Measurements from ENCODE around the gene GSE1.

GSE1 gene

GRCh38 chr16:85583491-85584181 lies 29.5 kb upstream of the GSE1 start:
- no peak overlapping the region for H2BK15ac ChIP-seq (ENCODE audit: low read depth, poor library complexity, severe bottlenecking)
- no peak overlapping the region for H3K4me3 ChIP-seq (ENCODE audit: insufficient read depth in 1 of 2, low read depth in 1 of 2, low read length in 2 of 2)
- H2AFZ ChIP-seq (ENCODE audit: low read depth, low read length): no peak overlapping the region
- H2AK5ac ChIP-seq (ENCODE audit: low read length, severe bottlenecking): peak overlapping the region; percentile 67
- H3K18ac ChIP-seq (ENCODE audit: low read depth in 1 of 2, low read length in 2 of 2): peak overlapping the region; percentile 85 to 89
- no peak overlapping the region for H3K14ac ChIP-seq (ENCODE audit: low read length in 2 of 2)
- H2BK120ac ChIP-seq (ENCODE audit: low read depth, low read length): peak overlapping the region; percentile 11
- no peaks in the 10 kb centered on the region for H3K9me3 ChIP-seq (ENCODE audit: control insufficient read depth, low read length)
- peak; percentile 97 for DNase-seq
- peak overlapping the region; percentile 33 for H2BK5ac ChIP-seq (ENCODE audit: low read depth, low read length, poor library complexity, severe bottlenecking)
- peaks cover 56% of the 10 kb centered on the region for H3K4me1 ChIP-seq (ENCODE audit: control insufficient read depth, insufficient read depth, low read depth, low read length)
- no peak overlapping the region for H3K23ac ChIP-seq (ENCODE audit: low read length in 2 of 2)
- H4K8ac ChIP-seq (ENCODE audit: low read length): peak overlapping the region; percentile 82
- 36% methylated on average over 22 of the region's 22 CpGs for WGBS
- H3K27ac ChIP-seq (ENCODE audit: low read length, poor library complexity, severe bottlenecking): peak overlapping the region; percentile 79
- peaks cover 0 to 9% of the 10 kb centered on the region in 2 experiments for H3K36me3 ChIP-seq (ENCODE audit: control insufficient read depth in 1 of 2, insufficient read depth in 2 of 2, low read depth in 1 of 2, low read length in 2 of 2)
- H3K4ac ChIP-seq (ENCODE audit: low read depth in 1 of 2, low read length in 2 of 2): peak overlapping the region; percentile 57 to 79
- peak overlapping the region; percentile 77 for H4K91ac ChIP-seq (ENCODE audit: low read length)
- H3K9ac ChIP-seq (ENCODE audit: low read length): peak overlapping the region; percentile 24
- peak overlapping the region; percentile 80 to 85 for H2BK12ac ChIP-seq (ENCODE audit: low read length in 2 of 2)
- H3K27me3 ChIP-seq (ENCODE audit: control insufficient read depth in 1 of 2, insufficient read depth in 1 of 2, low read length in 2 of 2): no peaks in the 10 kb centered on the region
- H3K4me2 ChIP-seq (ENCODE audit: low read length, poor library complexity, severe bottlenecking): peak overlapping the region; percentile 60
- H3K79me1 ChIP-seq (replicated peaks; ENCODE audit: low read length, poor library complexity, severe bottlenecking): peaks cover 43% of the 10 kb centered on the region

- no peak overlapping the region for H3K14ac ChIP-seq (ENCODE audit: low read length in 2 of 2)
- H3K9ac ChIP-seq (ENCODE audit: low read length): no peak overlapping the region
- no peaks in the 10 kb centered on the region for H3K27me3 ChIP-seq (ENCODE audit: control insufficient read depth in 1 of 2, insufficient read depth in 1 of 2, low read length in 2 of 2)
- peaks cover 42% of the 10 kb centered on the region for H3K79me1 ChIP-seq (replicated peaks; ENCODE audit: low read length, poor library complexity, severe bottlenecking)
- H3K18ac ChIP-seq (ENCODE audit: low read depth in 1 of 2, low read length in 2 of 2): peak overlapping the region in 1 of 2 experiments; percentile 50
- no peak overlapping the region for H3K23ac ChIP-seq (ENCODE audit: low read length in 2 of 2)
- no peak overlapping the region for H2AFZ ChIP-seq (ENCODE audit: low read depth, low read length)
- no peak for DNase-seq
- peaks cover 0 to 14% of the 10 kb centered on the region in 2 experiments for H3K36me3 ChIP-seq (ENCODE audit: control insufficient read depth in 1 of 2, insufficient read depth in 2 of 2, low read depth in 1 of 2, low read length in 2 of 2)
- WGBS: 80% methylated on average over 14 of the region's 14 CpGs
- H2BK5ac ChIP-seq (ENCODE audit: low read depth, low read length, poor library complexity, severe bottlenecking): no peak overlapping the region
- H3K4me2 ChIP-seq (ENCODE audit: low read length, poor library complexity, severe bottlenecking): no peak overlapping the region
- H2AK5ac ChIP-seq (ENCODE audit: low read length, severe bottlenecking): peak overlapping the region; percentile 67
- no peak overlapping the region for H3K4me3 ChIP-seq (ENCODE audit: insufficient read depth in 1 of 2, low read depth in 1 of 2, low read length in 2 of 2)
- peak overlapping the region; percentile 77 for H4K91ac ChIP-seq (ENCODE audit: low read length)
- H2BK15ac ChIP-seq (ENCODE audit: low read depth, poor library complexity, severe bottlenecking): no peak overlapping the region
- H3K4ac ChIP-seq (ENCODE audit: low read depth in 1 of 2, low read length in 2 of 2): peak overlapping the region in 1 of 2 experiments; percentile 57
- H3K27ac ChIP-seq (ENCODE audit: low read length, poor library complexity, severe bottlenecking): peak overlapping the region; percentile 79
- peaks cover 60% of the 10 kb centered on the region for H3K4me1 ChIP-seq (ENCODE audit: control insufficient read depth, insufficient read depth, low read depth, low read length)
- no peak overlapping the region for H2BK120ac ChIP-seq (ENCODE audit: low read depth, low read length)
- H4K8ac ChIP-seq (ENCODE audit: low read length): no peak overlapping the region
- peak overlapping the region; percentile 80 to 85 for H2BK12ac ChIP-seq (ENCODE audit: low read length in 2 of 2)
- H3K9me3 ChIP-seq (ENCODE audit: control insufficient read depth, low read length): no peaks in the 10 kb centered on the region
Observed at GRCh38 chr16:85584267-85584666, 28.9 kb upstream of the GSE1 start.

GRCh38 chr16:85584819-85585282 lies 28.3 kb upstream of the GSE1 start:
- H2BK12ac ChIP-seq (ENCODE audit: low read length in 2 of 2): no peak overlapping the region
- H3K27ac ChIP-seq (ENCODE audit: low read length, poor library complexity, severe bottlenecking): no peak overlapping the region
- no peaks in the 10 kb centered on the region for H3K27me3 ChIP-seq (ENCODE audit: control insufficient read depth in 1 of 2, insufficient read depth in 1 of 2, low read length in 2 of 2)
- peaks cover 0 to 14% of the 10 kb centered on the region in 2 experiments for H3K36me3 ChIP-seq (ENCODE audit: control insufficient read depth in 1 of 2, insufficient read depth in 2 of 2, low read depth in 1 of 2, low read length in 2 of 2)
- H4K91ac ChIP-seq (ENCODE audit: low read length): no peak overlapping the region
- H2BK15ac ChIP-seq (ENCODE audit: low read depth, poor library complexity, severe bottlenecking): no peak overlapping the region
- no peaks in the 10 kb centered on the region for H3K9me3 ChIP-seq (ENCODE audit: control insufficient read depth, low read length)
- no peak overlapping the region for H3K9ac ChIP-seq (ENCODE audit: low read length)
- 77% methylated on average over 20 of the region's 20 CpGs for WGBS
- peak overlapping the region in 1 of 2 experiments; percentile 1 for H3K18ac ChIP-seq (ENCODE audit: low read depth in 1 of 2, low read length in 2 of 2)
- no peak overlapping the region for H2AFZ ChIP-seq (ENCODE audit: low read depth, low read length)
- no peak overlapping the region for H2BK5ac ChIP-seq (ENCODE audit: low read depth, low read length, poor library complexity, severe bottlenecking)
- H3K23ac ChIP-seq (ENCODE audit: low read length in 2 of 2): no peak overlapping the region
- H2BK120ac ChIP-seq (ENCODE audit: low read depth, low read length): no peak overlapping the region
- H3K4me3 ChIP-seq (ENCODE audit: insufficient read depth in 1 of 2, low read depth in 1 of 2, low read length in 2 of 2): no peak overlapping the region
- H2AK5ac ChIP-seq (ENCODE audit: low read length, severe bottlenecking): peak overlapping the region; percentile 17
- no peak overlapping the region for H3K14ac ChIP-seq (ENCODE audit: low read length in 2 of 2)
- DNase-seq: no peak
- peaks cover 41% of the 10 kb centered on the region for H3K79me1 ChIP-seq (replicated peaks; ENCODE audit: low read length, poor library complexity, severe bottlenecking)
- no peak overlapping the region for H4K8ac ChIP-seq (ENCODE audit: low read length)
- H3K4me1 ChIP-seq (ENCODE audit: control insufficient read depth, insufficient read depth, low read depth, low read length): peaks cover 57% of the 10 kb centered on the region
- H3K4ac ChIP-seq (ENCODE audit: low read depth in 1 of 2, low read length in 2 of 2): no peak overlapping the region
- H3K4me2 ChIP-seq (ENCODE audit: low read length, poor library complexity, severe bottlenecking): no peak overlapping the region

GRCh38 chr16:85585711-85586110 lies 27.4 kb upstream of the GSE1 start:
- 68% methylated on average over 7 of the region's 7 CpGs for WGBS
- Histone ChIP-seq H3K4ac (ENCODE audit: low read depth in 1 of 2, low read length in 2 of 2) (no peak overlapping the region), H3K4me1 (ENCODE audit: control insufficient read depth, insufficient read depth, low read depth, low read length) (peaks cover 51% of the 10 kb centered on the region), H2AK5ac (ENCODE audit: low read length, severe bottlenecking) (no peak overlapping the region), H3K27ac (ENCODE audit: low read length, poor library complexity, severe bottlenecking) (no peak overlapping the region), H3K9ac (ENCODE audit: low read length) (no peak overlapping the region), H4K91ac (ENCODE audit: low read length) (no peak overlapping the region), H2BK5ac (ENCODE audit: low read depth, low read length, poor library complexity, severe bottlenecking) (no peak overlapping the region), H3K9me3 (ENCODE audit: control insufficient read depth, low read length) (no peaks in the 10 kb centered on the region), H3K4me2 (ENCODE audit: low read length, poor library complexity, severe bottlenecking) (no peak overlapping the region), H2BK15ac (ENCODE audit: low read depth, poor library complexity, severe bottlenecking) (no peak overlapping the region), H3K4me3 (ENCODE audit: insufficient read depth in 1 of 2, low read depth in 1 of 2, low read length in 2 of 2) (no peak overlapping the region), H3K36me3 (ENCODE audit: control insufficient read depth in 1 of 2, insufficient read depth in 2 of 2, low read depth in 1 of 2, low read length in 2 of 2) (peaks cover 0 to 14% of the 10 kb centered on the region in 2 experiments), H2AFZ (ENCODE audit: low read depth, low read length) (no peak overlapping the region), H3K18ac (ENCODE audit: low read depth in 1 of 2, low read length in 2 of 2) (no peak overlapping the region), H2BK120ac (ENCODE audit: low read depth, low read length) (no peak overlapping the region), H3K27me3 (ENCODE audit: control insufficient read depth in 1 of 2, insufficient read depth in 1 of 2, low read length in 2 of 2) (no peaks in the 10 kb centered on the region), H3K14ac (ENCODE audit: low read length in 2 of 2) (peak overlapping the region in 1 of 2 experiments; percentile 5), H3K79me1 (replicated peaks; ENCODE audit: low read length, poor library complexity, severe bottlenecking) (peaks cover 45% of the 10 kb centered on the region), H4K8ac (ENCODE audit: low read length) (no peak overlapping the region), H3K23ac (ENCODE audit: low read length in 2 of 2) (no peak overlapping the region), H2BK12ac (ENCODE audit: low read length in 2 of 2) (no peak overlapping the region)
- peak; percentile 60 for DNase-seq

Data from mesenchymal stem cell (in vitro differentiated cells and primary cell).